ENCODE results near the gene AP1S1.

AP1S1 gene

DNA sequence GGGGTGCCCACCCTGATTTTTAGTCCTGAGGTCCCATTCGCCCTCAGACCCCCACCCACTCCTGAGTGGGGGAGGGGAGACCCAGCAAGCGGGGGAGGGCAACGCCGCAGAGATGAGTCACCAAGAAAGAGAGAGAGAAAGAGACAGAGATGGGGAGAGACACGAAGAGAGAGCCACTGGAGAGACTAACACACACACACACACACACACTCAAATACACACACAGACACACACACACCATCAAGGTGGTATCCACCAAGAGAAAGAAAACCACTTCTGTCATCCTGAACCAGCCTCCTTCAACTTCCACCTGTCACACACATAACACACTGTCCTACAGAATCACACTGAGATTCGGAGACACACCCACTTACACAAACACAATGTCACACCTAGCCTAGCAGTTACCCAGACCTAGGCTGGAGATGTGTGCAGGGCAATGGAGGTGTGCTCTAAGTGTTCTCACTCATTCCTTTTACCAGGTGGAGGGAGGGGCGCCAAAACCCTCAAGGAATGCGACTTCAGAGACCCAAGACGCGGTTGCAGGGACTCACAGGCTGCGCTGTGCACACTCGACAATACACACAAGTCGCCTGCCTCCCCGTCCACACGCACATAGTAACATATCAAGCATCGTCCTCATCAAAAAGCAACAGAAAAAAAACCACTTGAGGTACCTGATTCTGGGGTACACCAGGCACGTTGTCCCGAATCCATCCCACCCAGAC is 15.0 kb downstream of the AP1S1 start:
- DNase-seq (ENCODE audit: insufficient read length, low spot score): no peak
- no peak for FAIRE-seq

- FAIRE-seq (no peak), DNase-seq (ENCODE audit: insufficient read length, low spot score) (no peak)
Measured at GRCh38 chr7:101169838-101170551, 15.7 kb downstream of the AP1S1 start.

DNA sequence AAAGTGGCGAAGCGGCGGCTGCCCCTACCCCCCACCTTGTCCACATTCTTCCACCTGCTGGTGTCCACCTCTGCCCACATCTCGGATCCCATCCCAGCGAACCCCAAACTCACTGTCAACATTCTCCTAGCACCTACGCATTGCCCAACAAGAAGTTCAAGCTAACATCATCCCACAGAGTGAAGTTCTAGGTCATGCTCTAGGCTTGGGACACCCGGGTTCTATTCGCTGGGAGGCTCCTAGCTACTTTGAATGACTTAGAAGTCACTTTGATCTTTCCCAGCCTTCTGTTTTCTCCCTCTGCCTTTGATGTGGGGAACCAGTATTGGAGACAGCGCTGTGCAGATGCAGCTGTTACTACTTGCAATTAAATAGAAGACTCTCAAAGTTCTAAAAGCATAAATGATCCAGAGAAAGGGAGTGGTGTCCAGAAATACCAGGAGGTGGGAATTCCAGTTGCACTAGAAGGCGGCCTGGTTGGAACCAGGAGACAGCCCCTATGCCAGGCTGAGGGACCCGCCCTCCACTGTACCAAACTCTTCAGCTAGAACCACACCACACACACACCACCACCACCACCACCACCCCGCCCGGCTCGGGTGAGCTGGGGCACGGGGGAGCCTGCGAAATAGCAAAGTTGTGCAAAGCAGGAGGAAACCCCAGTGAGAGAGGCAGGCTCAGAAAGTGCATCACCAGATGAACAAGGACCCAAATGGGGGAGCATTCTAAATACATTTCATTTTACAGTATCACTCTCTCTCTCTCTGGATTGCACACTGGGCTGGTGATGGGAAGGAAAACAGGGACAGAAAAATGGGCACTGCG is 16.6 kb downstream of the AP1S1 start:
- no peak for DNase-seq (ENCODE audit: insufficient read length, low spot score)
- no peak for FAIRE-seq

- FAIRE-seq (no peak), DNase-seq (ENCODE audit: insufficient read length, low spot score) (no peak)
Measured at GRCh38 chr7:101171442-101171837, 17.2 kb downstream of the AP1S1 start.

- no peak for DNase-seq (ENCODE audit: insufficient read length, low spot score)
- FAIRE-seq: no peak
Measured at GRCh38 chr7:101172005-101172853, 18.0 kb downstream of the AP1S1 start.

DNA sequence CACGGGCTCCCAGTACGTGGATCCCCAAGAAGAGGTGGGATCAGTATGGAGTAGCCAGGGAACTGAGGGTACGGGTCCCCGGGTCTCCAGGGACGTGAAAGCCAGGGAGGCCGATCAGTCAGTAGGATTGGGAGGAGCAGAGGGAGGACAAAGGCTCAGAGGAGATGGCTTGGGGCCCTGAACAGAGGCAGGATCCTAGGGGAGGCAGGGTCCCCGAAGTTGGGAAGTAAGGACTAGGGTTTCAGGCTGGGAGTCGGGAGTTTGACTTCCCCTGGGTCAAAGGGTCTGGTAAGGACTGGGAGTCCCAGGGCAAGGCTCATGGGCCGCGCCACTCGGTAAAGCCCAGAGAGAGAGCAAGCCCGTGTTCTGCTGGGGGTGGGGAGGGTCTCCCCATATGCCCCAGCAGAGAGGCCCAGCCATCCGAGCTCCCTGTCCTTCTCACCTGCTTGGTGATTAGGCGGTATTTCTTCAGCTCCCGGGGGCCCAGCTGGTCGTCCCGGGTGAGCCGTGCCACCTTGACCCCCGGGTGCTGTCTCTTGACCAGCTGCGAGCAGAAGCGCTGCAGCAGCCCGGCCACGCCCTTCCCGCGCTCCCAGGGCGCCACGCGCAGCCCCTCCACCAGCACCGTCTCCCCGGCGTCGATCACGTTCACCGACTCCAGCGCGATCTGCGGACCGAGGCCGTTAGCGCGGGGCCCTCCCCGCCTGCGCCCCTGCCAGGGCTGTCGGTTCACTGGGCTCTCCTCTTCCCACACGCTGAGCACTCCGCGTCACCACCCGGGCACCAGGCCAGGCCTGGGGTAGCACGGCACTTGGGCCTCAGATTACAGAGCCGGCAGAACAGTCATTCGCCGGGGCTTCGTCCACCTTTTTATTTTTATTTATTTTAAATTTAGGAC is 18.8 kb downstream of the AP1S1 start:
- peak; percentile 67 for FAIRE-seq
- DNase-seq (ENCODE audit: insufficient read length, low spot score): no peak

DNA sequence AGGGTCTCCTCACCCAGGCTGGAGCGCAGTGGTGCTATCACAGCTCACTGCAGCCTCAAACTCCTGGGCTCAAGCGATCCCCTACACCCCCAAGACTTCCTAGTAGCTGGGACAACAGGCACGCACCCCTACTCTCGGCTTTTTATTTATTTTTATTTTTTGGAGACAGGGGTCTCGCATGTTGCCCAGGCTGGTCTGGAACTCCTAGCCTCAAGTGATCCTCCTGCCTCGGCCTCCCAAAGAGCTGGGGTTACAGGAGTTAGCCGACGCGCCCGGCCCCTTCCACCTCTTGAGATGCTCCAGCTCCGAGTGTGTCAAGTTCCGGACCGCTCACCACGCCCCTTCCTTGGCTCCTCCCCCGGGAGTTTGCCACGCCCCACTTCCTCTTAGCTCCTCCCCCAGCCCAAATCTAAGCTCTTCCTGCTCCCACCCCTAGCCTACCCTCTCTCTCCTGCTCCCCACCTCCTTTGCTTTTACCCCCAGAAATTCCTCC is 19.5 kb downstream of the AP1S1 start:
- no peak for DNase-seq (ENCODE audit: insufficient read length, low spot score)
- FAIRE-seq: no peak

DNA sequence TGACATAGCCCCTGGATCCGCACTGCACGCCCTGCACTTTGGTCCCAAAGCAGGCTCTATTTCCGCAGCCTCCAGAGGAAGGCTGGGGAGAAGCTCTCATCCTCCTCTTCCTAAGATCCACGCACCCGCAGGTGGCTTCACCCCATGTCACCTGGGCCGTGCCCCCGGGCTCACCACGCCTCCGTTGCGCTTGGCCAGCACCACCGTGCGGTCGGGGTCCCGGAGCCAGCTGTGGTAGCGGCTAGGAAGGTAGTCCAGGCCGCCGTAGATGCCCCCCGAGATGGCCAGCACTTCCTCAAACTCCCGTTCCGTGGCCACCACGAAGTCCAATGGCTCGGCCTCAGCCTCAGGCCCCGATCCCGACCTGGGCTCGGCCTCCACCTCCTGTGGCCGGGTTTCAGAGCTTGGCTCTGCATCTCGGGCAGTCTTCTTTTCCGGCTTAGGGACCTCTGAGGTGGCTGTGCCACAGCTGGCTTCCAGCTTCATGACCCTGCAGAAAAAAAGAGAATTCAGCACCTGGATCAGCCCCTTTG is 20.1 kb downstream of the AP1S1 start:
- DNase-seq (ENCODE audit: insufficient read length, low spot score) (no peak), FAIRE-seq (no peak)

DNA sequence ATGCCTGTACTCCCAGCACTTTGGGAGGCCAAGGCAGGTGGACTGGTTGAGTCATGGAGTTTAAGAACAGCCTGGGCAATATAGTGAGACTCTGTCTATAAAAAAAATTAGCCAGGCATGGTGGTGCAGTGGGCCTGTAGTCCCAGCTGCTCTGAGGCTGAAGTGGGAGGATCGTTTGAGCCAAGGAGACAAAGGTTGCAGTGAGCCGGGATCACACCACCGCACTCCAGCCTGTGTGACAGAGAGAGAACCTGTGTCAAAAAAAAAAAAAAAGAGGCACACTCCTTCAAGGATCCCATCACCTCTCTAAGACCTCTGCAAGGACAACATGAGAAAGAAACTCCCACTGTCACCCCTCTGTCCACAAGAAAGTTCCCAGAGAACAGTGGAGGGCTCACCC is 21.4 kb downstream of the AP1S1 start:
- DNase-seq (ENCODE audit: insufficient read length, low spot score): no peak
- no peak for FAIRE-seq

GRCh38 chr7:101177644-101178043 is 23.4 kb downstream of the AP1S1 start:
- no peak for DNase-seq (ENCODE audit: insufficient read length, low spot score)
- no peak for FAIRE-seq

DNA sequence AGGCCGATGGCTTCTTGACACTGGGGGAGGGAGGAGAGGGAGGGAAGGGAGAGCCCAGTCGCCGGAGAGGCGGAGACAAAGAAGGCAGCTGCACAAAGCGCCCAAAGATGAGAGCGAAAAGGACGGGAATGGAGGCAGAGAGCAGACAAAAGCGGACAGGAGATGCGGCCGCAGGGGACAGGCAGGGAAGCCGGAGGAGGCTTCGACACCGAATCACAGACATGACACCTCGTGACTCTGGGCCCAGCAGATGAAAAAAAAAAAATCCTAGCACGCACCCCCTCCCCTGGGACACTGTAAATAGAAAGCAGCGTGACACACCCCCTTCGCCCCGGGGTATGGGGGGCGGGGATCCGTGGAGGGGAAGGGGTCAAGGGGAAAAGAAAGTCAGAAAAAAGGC is 24.8 kb downstream of the AP1S1 start:
- DNase-seq (ENCODE audit: insufficient read length, low spot score): no peak
- FAIRE-seq: no peak

GRCh38 chr7:101179713-101180112 is 25.4 kb downstream of the AP1S1 start:
- FAIRE-seq (no peak), DNase-seq (ENCODE audit: insufficient read length, low spot score) (no peak)

- DNase-seq (ENCODE audit: insufficient read length, low spot score) (no peak), FAIRE-seq (no peak)
Measured at GRCh38 chr7:101180130-101180755, 26.0 kb downstream of the AP1S1 start, which contains the start of gene NAT16. Gene NAT16, minus strand, starts transcription at chr7:101180293. Its CDS starts 5,486 bp downstream, at chr7:101174807.

DNA sequence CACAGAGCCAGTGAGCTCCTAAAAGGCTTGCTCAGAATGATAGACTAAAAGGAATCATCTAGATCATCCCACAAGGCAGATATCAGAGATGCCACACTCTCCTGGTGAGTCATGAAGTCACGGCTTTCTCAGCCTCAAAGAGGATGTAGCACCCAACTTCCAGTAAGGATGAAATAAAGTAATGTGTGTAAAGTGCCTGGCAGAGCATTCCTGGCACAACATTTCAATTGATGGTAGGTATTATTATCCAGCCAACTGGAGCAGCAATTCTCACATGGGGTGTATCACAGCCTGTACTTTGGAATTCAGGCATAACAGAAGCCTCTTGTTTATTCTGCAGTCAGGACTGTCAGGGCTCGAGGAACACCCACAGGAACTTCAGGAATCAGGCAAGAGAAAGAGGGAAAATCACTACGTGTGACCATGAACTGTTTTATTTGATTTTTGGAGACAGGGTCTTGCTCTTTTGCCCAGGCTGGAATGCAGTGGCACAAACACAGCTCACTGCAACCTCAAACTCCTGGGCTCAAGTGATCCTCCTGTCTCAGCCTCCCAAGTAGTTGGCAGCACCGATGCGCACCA is 31.1 kb downstream of the AP1S1 start:
- no peak for DNase-seq (ENCODE audit: insufficient read length, low spot score)
- FAIRE-seq: no peak

DNA sequence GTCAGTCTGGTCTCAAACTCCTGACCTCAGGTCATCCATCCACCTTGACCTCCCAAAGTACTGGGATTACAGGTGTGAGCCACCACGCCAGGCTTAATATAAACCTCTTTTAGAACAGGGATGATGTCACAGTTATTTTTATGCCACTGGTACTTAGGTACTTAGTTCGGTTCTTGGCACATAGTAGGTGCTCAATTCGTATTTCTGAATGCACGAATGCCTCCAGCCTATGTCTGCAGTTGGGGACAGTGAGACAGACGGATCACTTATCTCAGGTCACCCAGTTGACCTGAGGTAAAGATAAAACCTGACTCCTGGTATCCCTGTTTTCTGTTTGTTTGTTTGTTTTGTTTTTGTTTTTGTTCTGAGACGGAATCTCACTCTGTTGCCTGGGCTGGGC is 31.9 kb downstream of the AP1S1 start:
- FAIRE-seq (no peak), DNase-seq (ENCODE audit: insufficient read length, low spot score) (no peak)

DNA sequence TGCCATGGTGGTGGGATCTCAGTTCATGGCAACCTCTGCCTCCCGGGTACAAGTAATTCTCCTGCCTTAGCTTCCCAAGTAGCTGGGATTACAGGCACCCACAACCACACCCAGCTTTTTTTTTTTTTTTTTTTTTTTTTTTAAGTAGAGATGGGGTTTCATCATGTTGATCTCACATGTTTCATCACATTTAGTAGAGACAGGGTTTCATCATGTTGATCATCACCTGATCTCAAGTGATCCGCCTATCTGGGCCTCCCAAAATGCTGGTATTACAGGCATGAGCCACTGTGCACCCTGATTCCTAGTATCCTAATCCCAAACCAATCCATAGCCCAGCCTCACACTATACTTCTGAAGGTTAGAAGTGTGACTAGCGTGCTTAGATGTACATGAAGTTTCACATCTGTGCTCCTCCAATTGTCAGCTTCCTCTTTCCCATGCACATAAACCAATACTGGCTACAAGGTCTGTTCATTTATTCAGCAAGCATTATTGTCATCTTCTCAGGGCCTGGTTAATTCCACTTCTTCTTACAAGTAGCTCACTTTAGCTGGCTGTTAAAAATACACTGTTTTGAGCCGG is 32.7 kb downstream of the AP1S1 start:
- DNase-seq (ENCODE audit: insufficient read length, low spot score) (no peak), FAIRE-seq (no peak)

DNA sequence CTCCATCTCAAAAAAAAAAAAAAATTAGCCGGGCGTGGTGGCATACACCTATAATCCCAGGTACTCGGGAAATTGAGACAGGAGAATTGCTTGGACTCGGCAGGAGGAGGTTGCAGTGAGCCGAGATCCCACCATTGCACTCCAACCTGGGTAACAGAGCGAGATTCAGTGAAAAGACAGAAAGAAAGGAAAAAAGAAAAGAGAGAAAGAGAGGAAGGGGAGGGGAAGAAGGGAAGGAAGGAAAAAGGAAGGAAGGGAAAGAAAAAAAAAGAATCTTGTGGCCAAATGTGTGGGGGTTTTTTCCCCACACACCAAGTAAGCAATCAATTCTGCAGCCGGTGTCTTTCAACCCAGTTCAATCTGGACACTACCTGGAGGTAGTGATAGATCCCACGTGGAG is 34.8 kb downstream of the AP1S1 start:
- no peak for FAIRE-seq
- DNase-seq (ENCODE audit: insufficient read length, low spot score): no peak

GRCh38 chr7:101195884-101196283 is 41.6 kb downstream of the AP1S1 start:
- FAIRE-seq: no peak
- DNase-seq (ENCODE audit: insufficient read length, low spot score): no peak
